Stimulated activated CD4-positive, alpha-beta T cell treated with anti-CD3 and anti-CD28 coated beads, TNF-alpha, amount 100 ng/mL, for 1 hour (primary cell): ENCODE measurements around the gene LINC00237.

Experiments used
- DNase-seq, 3 donors: peaks; one replicate each; pipeline ENCODE4 v3.0.0-alpha.2; 2020; ENCODE audit warnings: low read depth in 3 of 3, low spot score in 1 of 3

Gene LINC00237

GRCh38 chr20:21099751-21100577 is 6.2 kb downstream of the LINC00237 start:
- DNase-seq: peak in 1 of 3 donors; percentile 21

- DNase-seq: no peak
Measured at GRCh38 chr20:21096321-21097043, 9.7 kb downstream of the LINC00237 start.

GRCh38 chr20:21092806-21093205 is 13.4 kb downstream of the LINC00237 start:
- DNase-seq: no peak

- no peak for DNase-seq
Measured at GRCh38 chr20:21090721-21091120, 15.4 kb downstream of the LINC00237 start.

GRCh38 chr20:21090111-21090618 is 16.0 kb downstream of the LINC00237 start:
- DNase-seq: no peak

GRCh38 chr20:21089391-21089790 is 16.8 kb downstream of the LINC00237 start:
- DNase-seq: no peak

- DNase-seq: no peak
Measured at GRCh38 chr20:21087862-21088540, 18.2 kb downstream of the LINC00237 start.

- DNase-seq: no peak
Measured at GRCh38 chr20:21083825-21084325, 22.3 kb downstream of the LINC00237 start.

GRCh38 chr20:21082584-21082983 is 23.6 kb downstream of the LINC00237 start:
- DNase-seq: no peak

GRCh38 chr20:21077809-21078345 is 28.3 kb downstream of the LINC00237 start:
- DNase-seq: no peak

GRCh38 chr20:21076073-21076472 is 30.1 kb downstream of the LINC00237 start:
- no peak for DNase-seq

GRCh38 chr20:21075471-21075870 is 30.7 kb downstream of the LINC00237 start:
- DNase-seq: no peak

GRCh38 chr20:21074605-21075336 is 31.4 kb downstream of the LINC00237 start:
- DNase-seq: no peak

- DNase-seq: no peak
Measured at GRCh38 chr20:21067255-21067654, 38.9 kb downstream of the LINC00237 start.

GRCh38 chr20:21064924-21065323 is 41.2 kb downstream of the LINC00237 start:
- DNase-seq: no peak

- DNase-seq: no peak
Measured at GRCh38 chr20:21063276-21063675, 42.9 kb downstream of the LINC00237 start.

GRCh38 chr20:21053002-21053762 is 53.0 kb downstream of the LINC00237 start:
- no peak for DNase-seq

- DNase-seq: no peak
Measured at GRCh38 chr20:21052686-21053001, 53.5 kb downstream of the LINC00237 start.

GRCh38 chr20:21052241-21052640 is 53.9 kb downstream of the LINC00237 start:
- DNase-seq: no peak

- no peak for DNase-seq
Measured at GRCh38 chr20:21050710-21051109, 55.4 kb downstream of the LINC00237 start.
